K562 (cell line): Measurements from ENCODE around the gene PLOD1. TPM values are rescaled to one million over a fixed set of nuclear protein-coding genes. Genes with fewer than 3 reads are reported as not detected.

Source experiments
- ATAC-seq: fragments of 200-7000 bp; cut with Tn5 transposase; 3 replicates; pipeline ENCODE4 v1.9.1; 2020; ENCODE audit warnings: moderate library complexity
- BruUV-seq: library from RNA; stranded (reverse); fragments of 400-500 nt; replicated peaks from 2 replicates; lab custom pipeline; 2021; lab: Mats Ljungman, UMichigan
- CTCF ChIA-PET: fragments of 300-600 bp; formaldehyde crosslinking; extraction: SDS; loops from one replicate; lab custom pipeline; 2021; ENCODE audit warnings: low intra/inter-chr PET ratio; lab: Yijun Ruan, JAX
- POLR2A ChIA-PET: fragments of 300-600, 350-650 bp; sonication (Branson Sonifier 250); formaldehyde crosslinking; extraction: SDS; loops from one replicate; lab custom pipeline; 2021; ENCODE audit warnings: antibody characterized with exemption, inconsistent platforms; lab: Yijun Ruan, JAX
- DNase-seq, 4 experiments: peaks; one replicate each; pipeline versions ENCODE4 v3.0.0 to v3.0.0-alpha.2; 2011 to 2018; ENCODE audit warnings: low spot score in 3 of 4, mixed read lengths in 3 of 4; ENCODE audit errors: extremely low read depth in 1 of 4
- FAIRE-seq: peaks from 2 replicates; lab custom pipeline; 2011; peaks lifted over from hg19 to GRCh38; lab: Jason Lieb, UNC
- H2AFZ ChIP-seq: 2 replicates; pipeline ENCODE4 v1.6.0; 2011; ENCODE audit warnings: low read depth, low read length, control low read depth, inconsistent platforms
- H3K27ac ChIP-seq: fragments of 200-600 bp; 3 replicates; pipeline ENCODE4 v1.8.0; 2011; ENCODE audit warnings: low read depth, mild to moderate bottlenecking, control low read depth, inconsistent platforms, low read length, moderate library complexity, mixed read lengths; ENCODE audit errors: extremely low read depth
- H3K27me3 ChIP-seq, 2 experiments: fragments of 300-600 bp in 1 of 2; 2 replicates in 1 of 2; 3 replicates in 1 of 2; pipeline versions ENCODE4 v1.6.0 to v1.8.0; 2011; ENCODE audit warnings: inconsistent platforms in 2 of 2, low read length in 2 of 2, mild to moderate bottlenecking in 1 of 2, mixed read lengths in 1 of 2, moderate library complexity in 1 of 2; ENCODE audit not compliant: control insufficient read depth in 2 of 2, insufficient read depth in 2 of 2
- H3K36me3 ChIP-seq: fragments of 300-600 bp; 3 replicates; pipeline ENCODE4 v1.8.0; 2011; ENCODE audit warnings: mild to moderate bottlenecking, low read length, inconsistent platforms; ENCODE audit not compliant: control insufficient read depth, insufficient read depth
- H3K4me1 ChIP-seq, 2 experiments: fragments of 200-600 bp in 1 of 2; replicated peaks in 1 of 2; 2 replicates in 1 of 2; 3 replicates in 1 of 2; pipeline versions ENCODE4 v1.5.1 to v1.8.0; 2011; ENCODE audit warnings: inconsistent platforms in 2 of 2, low read length in 2 of 2, mild to moderate bottlenecking in 1 of 2, mixed read lengths in 1 of 2, moderate library complexity in 1 of 2; ENCODE audit not compliant: control insufficient read depth in 2 of 2, insufficient read depth in 2 of 2
- H3K4me2 ChIP-seq: 2 replicates; pipeline ENCODE4 v1.6.1; 2011; ENCODE audit warnings: low read length, control low read depth, inconsistent platforms, mixed read lengths; ENCODE audit not compliant: insufficient read depth
- H3K4me3 ChIP-seq: fragments of 200-600 bp; sonication (generic), shearing (Covaris generic); 2 replicates; pipeline ENCODE4 v1.5.1; 2016; ENCODE audit warnings: control low read depth, inconsistent platforms
- H3K79me2 ChIP-seq: fragments of 200-600 bp; 3 replicates; pipeline ENCODE4 v1.8.0; 2011; ENCODE audit warnings: low read length, inconsistent platforms; ENCODE audit not compliant: control insufficient read depth, insufficient read depth
- H3K9ac ChIP-seq, 2 experiments: 2 replicates each; pipeline versions ENCODE4 v1.6.0 to v1.6.1; 2011; ENCODE audit warnings: low read depth in 2 of 2, low read length in 2 of 2, control low read depth in 1 of 2, inconsistent platforms in 1 of 2, mild to moderate bottlenecking in 1 of 2, mixed read lengths in 1 of 2; ENCODE audit not compliant: insufficient read depth in 1 of 2
- H3K9me1 ChIP-seq: one replicate; pipeline ENCODE4 v1.6.0; 2011; ENCODE audit warnings: inconsistent platforms, mild to moderate bottlenecking, low read length, moderate library complexity; ENCODE audit not compliant: control insufficient read depth, insufficient read depth
- H3K9me3 ChIP-seq: replicated peaks from 2 replicates; pipeline ENCODE4 v1.5.1; 2011; ENCODE audit warnings: low read depth, low read length, inconsistent platforms; ENCODE audit not compliant: control insufficient read depth, insufficient read depth
- H4K20me1 ChIP-seq: replicated peaks from 2 replicates; pipeline ENCODE4 v1.6.1; 2011; ENCODE audit warnings: low read length, inconsistent platforms, mixed read lengths; ENCODE audit not compliant: control insufficient read depth, insufficient read depth
- CBX1 ChIP-seq: sonication (generic); IDR thresholded peaks from 2 replicates; pipeline ENCODE4 v1.6.1; 2016; ENCODE audit warnings: antibody characterized with exemption, low read depth, mild to moderate bottlenecking
- EGR1 ChIP-seq: fragments of 450-650 bp; conservative IDR thresholded peaks from 2 replicates; pipeline ENCODE4 v1.6.1; 2017; ENCODE audit warnings: mild to moderate bottlenecking
- ELF4 ChIP-seq: fragments of 450-650 bp; formaldehyde crosslinking; IDR thresholded peaks from 2 replicates; pipeline ENCODE4 v1.4.0; 2022; ENCODE audit warnings: missing genetic modification characterization
- GABPA ChIP-seq: fragments of 200-800 bp; sonication (Bioruptor generic); conservative IDR thresholded peaks from 2 replicates; pipeline ENCODE4 v1.6.1; 2016; ENCODE audit warnings: low read depth, missing genetic modification characterization, missing compliant biosample characterization
- JUNB ChIP-seq: fragments of 450-650 bp; formaldehyde crosslinking; conservative IDR thresholded peaks from 2 replicates; pipeline ENCODE4 v1.4.0; 2020; ENCODE audit warnings: mild to moderate bottlenecking
- POLR2B ChIP-seq: fragments of 450-650 bp; IDR thresholded peaks from 2 replicates; pipeline ENCODE4 v1.6.1; 2018; ENCODE audit warnings: low read depth; ENCODE audit not compliant: partially characterized antibody
- POLR2G ChIP-seq: fragments of 200-400 bp; formaldehyde crosslinking; IDR thresholded peaks from 2 replicates; pipeline ENCODE4 v1.6.1; 2017; ENCODE audit warnings: low read depth, mild to moderate bottlenecking, antibody characterized with exemption, low read length, moderate library complexity
- PURB ChIP-seq: sonication (generic); formaldehyde crosslinking; IDR thresholded peaks from 2 replicates; pipeline ENCODE4 v1.9.0; 2021; ENCODE audit warnings: low read depth, mild to moderate bottlenecking, missing genetic modification reagents
- SP2 ChIP-seq: IDR thresholded peaks from 2 replicates; pipeline ENCODE4 v1.6.1; 2011; ENCODE audit warnings: mild to moderate bottlenecking, low read depth, low read length, moderate library complexity; ENCODE audit not compliant: poor library complexity, severe bottlenecking; ENCODE audit errors: extremely low read depth
- STAG1 ChIP-seq: sonication (generic); formaldehyde crosslinking; IDR thresholded peaks from 2 replicates; pipeline ENCODE4 v1.5.0; 2020; ENCODE audit warnings: missing genetic modification reagents, borderline replicate concordance
- SUPT5H ChIP-seq: fragments of 450-650 bp; IDR thresholded peaks from 2 replicates; pipeline ENCODE4 v1.6.1; 2016
- WHSC1 ChIP-seq: IDR thresholded peaks from one replicate; pipeline ENCODE4 v1.6.1; 2012; ENCODE audit warnings: low read length, control low read depth, inconsistent platforms
- ZNF282 ChIP-seq: sonication (generic); formaldehyde crosslinking; IDR thresholded peaks from 2 replicates; pipeline ENCODE4 v1.8.1; 2023; ENCODE audit warnings: missing genetic modification reagents
- ZNF707 ChIP-seq: fragments of 250-450 bp; sonication (Bioruptor Pico); conservative IDR thresholded peaks from 2 replicates; pipeline ENCODE4 v1.8.0; 2022; ENCODE audit warnings: inconsistent platforms, mild to moderate bottlenecking, moderate library complexity
- ZNF75A ChIP-seq: fragments of 450-650 bp; formaldehyde crosslinking; IDR thresholded peaks from 2 replicates; pipeline ENCODE4 v1.4.0; 2020; ENCODE audit warnings: mild to moderate bottlenecking
- WGBS: fragments of 100-300 bp; shearing (Covaris generic); methylation state at CpG from one replicate; pipeline ENCODE4 v1.1.6; 2016; ENCODE audit warnings: low coverage, mixed read lengths; ENCODE audit not compliant: insufficient coverage; ENCODE audit errors: missing lambda C conversion rate; 5-methylcytosine and 5-hydroxymethylcytosine counted together
- in situ Hi-C: fragments of 300-500 bp; cut with MboI; formaldehyde crosslinking; loops from 4 replicates; pipeline ENCODE4 v1.15.0; 2018; ENCODE audit warnings: inconsistent platforms, mixed read lengths
- intact Hi-C: fragments of 100-400 bp; cut with micrococcal nuclease; formaldehyde crosslinking; loops from 2 replicates; pipeline ENCODE4 v1.14.2; 2022
- polyA plus RNA-seq, 8 experiments: library from polyadenylated mRNA; depleted of rRNA in 4 of 8; stranded (reverse) in 5 of 8; unstranded in 3 of 8; fragments of >200 nt; fragmentation: Nextera tagmentation in 2 of 8; fragmentation: Illumina TruSeq in 1 of 8; extraction: Ambion mirVana in 2 of 8; extraction: Trizol in 1 of 8; gene quantifications; 2 replicates each; pipeline versions ENCODE4 v1.2.1 to v1.2.3, GENCODE V29; 2011 to 2014; ENCODE audit warnings: inconsistent platforms in 1 of 8, missing spikeins in 1 of 8
- total RNA-seq, 7 experiments: library from RNA; depleted of rRNA in 6 of 7; stranded (reverse); fragments of >200 nt in 6 of 7; fragmentation: Illumina TruSeq in 2 of 7; extraction: Trizol in 2 of 7; gene quantifications; 2 replicates each; pipeline versions ENCODE4 v1.2.1 to v1.2.3, GENCODE V29; 2011 to 2021; ENCODE audit warnings: low replicate concordance in 1 of 7
- TF ChIP-seq, protein P1 (sequence below): sonication (generic); formaldehyde crosslinking; IDR thresholded peaks from 2 replicates; pipeline ENCODE4 v1.8.1; 2023; ENCODE audit warnings: mild to moderate bottlenecking, missing genetic modification reagents
- TF ChIP-seq, protein P2 (sequence below): fragments of 450-650 bp; formaldehyde crosslinking; IDR thresholded peaks from 2 replicates; pipeline ENCODE4 v1.4.0; 2020; ENCODE audit warnings: mild to moderate bottlenecking
- TF ChIP-seq, protein P3 (sequence below), 2 experiments: fragments of 450-650 bp in 1 of 2; sonication (generic) in 1 of 2; formaldehyde crosslinking; conservative IDR thresholded peaks; 2 replicates each; pipeline versions ENCODE4 v1.4.0 to v1.8.1; 2020 to 2022; ENCODE audit warnings: mild to moderate bottlenecking in 1 of 2, missing genetic modification reagents in 1 of 2

The PLOD1 gene
- total and polyA plus RNA-seq, 9 of the 15 experiments (the other 6 are each of a cell fraction or from before 2014, with no cell fraction given), result 16.6 to 90.8 (median 52.7) TPM

GRCh38 chr1:12010746-12011570 lies 76.4 kb downstream of the PLOD1 start (continued):
- TF ChIP-seq SP2, result no peak
- TF ChIP-seq, protein P1, sequence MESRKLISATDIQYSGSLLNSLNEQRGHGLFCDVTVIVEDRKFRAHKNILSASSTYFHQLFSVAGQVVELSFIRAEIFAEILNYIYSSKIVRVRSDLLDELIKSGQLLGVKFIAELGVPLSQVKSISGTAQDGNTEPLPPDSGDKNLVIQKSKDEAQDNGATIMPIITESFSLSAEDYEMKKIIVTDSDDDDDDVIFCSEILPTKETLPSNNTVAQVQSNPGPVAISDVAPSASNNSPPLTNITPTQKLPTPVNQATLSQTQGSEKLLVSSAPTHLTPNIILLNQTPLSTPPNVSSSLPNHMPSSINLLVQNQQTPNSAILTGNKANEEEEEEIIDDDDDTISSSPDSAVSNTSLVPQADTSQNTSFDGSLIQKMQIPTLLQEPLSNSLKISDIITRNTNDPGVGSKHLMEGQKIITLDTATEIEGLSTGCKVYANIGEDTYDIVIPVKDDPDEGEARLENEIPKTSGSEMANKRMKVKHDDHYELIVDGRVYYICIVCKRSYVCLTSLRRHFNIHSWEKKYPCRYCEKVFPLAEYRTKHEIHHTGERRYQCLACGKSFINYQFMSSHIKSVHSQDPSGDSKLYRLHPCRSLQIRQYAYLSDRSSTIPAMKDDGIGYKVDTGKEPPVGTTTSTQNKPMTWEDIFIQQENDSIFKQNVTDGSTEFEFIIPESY (CRISPR knock-in tag), result peak; percentile 62; the same call in 1 of the 2 replicates
- TF ChIP-seq POLR2G, result peak; percentile 31
- no peak for TF ChIP-seq GABPA

DNA sequence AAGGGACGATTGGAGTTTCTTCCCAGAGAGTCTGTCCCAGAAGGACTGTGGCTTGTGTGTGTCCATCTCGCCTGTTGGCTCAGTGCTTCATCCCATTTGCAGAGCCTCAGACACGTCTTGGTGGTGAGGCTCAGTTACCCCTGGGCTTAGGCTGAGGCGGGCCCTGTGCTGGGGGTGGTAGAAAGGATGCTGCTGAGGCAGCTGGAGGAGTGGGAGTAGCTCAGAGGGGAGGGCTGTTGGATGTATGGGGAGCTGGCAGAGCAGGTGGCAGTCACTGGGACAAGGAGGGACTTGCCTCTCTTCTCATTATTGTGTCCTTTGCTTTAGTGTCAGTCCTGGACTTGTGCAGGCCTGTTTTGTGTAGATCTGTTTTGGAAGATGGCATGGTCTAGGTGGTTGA lies 77.5 kb downstream of the PLOD1 start:
- Histone ChIP-seq H3K4me2 (no peak overlapping the region), H3K79me2 (peaks cover 2% of the 10 kb centered on the region; the same call in 2 of the 3 replicates), H3K4me3 (no peak overlapping the region), H3K9me1 (peaks cover 3% of the 10 kb centered on the region), H4K20me1 (no peaks in the 10 kb centered on the region), H3K27me3 (no peaks in the 10 kb centered on the region), H3K9ac (peak overlapping the region in 1 of 2 experiments; percentile 7; a peak in 1 of 4 replicates), H3K9me3 (no peaks in the 10 kb centered on the region), H3K4me1 (peaks cover 34 to 37% of the 10 kb centered on the region in 2 experiments), H3K36me3 (peaks cover 62% of the 10 kb centered on the region), H3K27ac (no peak overlapping the region), H2AFZ (no peak overlapping the region)
- FAIRE-seq (no peak), ATAC-seq (no peak), DNase-seq (no peak)
- 72% methylated on average over 4 of the region's 4 CpGs for WGBS
- in situ Hi-C loops, result no loop called here
- POLR2A ChIA-PET, result interaction anchor here (0.6 to 3.9 kb wide), 6 partner anchors 14 to 421 kb away, joined by 3 to 38 read pairs (median 6); no protein-coding TSS in a partner anchor
- BruUV-seq, result no TSS peak
- CTCF ChIA-PET, result no interaction called here
- intact Hi-C loops, result no loop called here
- TF ChIP-seq PURB, result no peak
- no peak for TF ChIP-seq CBX1
- TF ChIP-seq ZNF75A, result no peak
- TF ChIP-seq ELF4 (CRISPR knock-in tag), result no peak
- no peak for TF ChIP-seq EGR1
- no peak for TF ChIP-seq ZNF707 (CRISPR knock-in tag)
- no peak for TF ChIP-seq STAG1 (CRISPR knock-in tag)
- peak; percentile 42 for TF ChIP-seq POLR2B
- TF ChIP-seq, protein P2, sequence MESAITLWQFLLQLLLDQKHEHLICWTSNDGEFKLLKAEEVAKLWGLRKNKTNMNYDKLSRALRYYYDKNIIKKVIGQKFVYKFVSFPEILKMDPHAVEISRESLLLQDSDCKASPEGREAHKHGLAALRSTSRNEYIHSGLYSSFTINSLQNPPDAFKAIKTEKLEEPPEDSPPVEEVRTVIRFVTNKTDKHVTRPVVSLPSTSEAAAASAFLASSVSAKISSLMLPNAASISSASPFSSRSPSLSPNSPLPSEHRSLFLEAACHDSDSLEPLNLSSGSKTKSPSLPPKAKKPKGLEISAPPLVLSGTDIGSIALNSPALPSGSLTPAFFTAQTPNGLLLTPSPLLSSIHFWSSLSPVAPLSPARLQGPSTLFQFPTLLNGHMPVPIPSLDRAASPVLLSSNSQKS, result no peak
- no peak for TF ChIP-seq WHSC1
- TF ChIP-seq, protein P3, sequence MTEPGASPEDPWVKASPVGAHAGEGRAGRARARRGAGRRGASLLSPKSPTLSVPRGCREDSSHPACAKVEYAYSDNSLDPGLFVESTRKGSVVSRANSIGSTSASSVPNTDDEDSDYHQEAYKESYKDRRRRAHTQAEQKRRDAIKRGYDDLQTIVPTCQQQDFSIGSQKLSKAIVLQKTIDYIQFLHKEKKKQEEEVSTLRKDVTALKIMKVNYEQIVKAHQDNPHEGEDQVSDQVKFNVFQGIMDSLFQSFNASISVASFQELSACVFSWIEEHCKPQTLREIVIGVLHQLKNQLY (CRISPR knock-in tag; conservative IDR thresholded peaks at IDR 0.05), result no peak
- no peak for TF ChIP-seq JUNB (CRISPR knock-in tag)
- no peak for TF ChIP-seq ZNF282 (CRISPR knock-in tag)
- peak; percentile 56; the same call in 1 of the 2 replicates for TF ChIP-seq SUPT5H
